DLD1 (cell line): ENCODE data around the gene KRT32.
"Not testable (repeated sequence)": the region's sequence is repeated elsewhere in the genome, so short reads cannot be mapped to it uniquely, and the experiment has no call there.

Experiments used
- in situ Hi-C: cut with HindIII; loops from 2 replicates; pipeline ENCODE4 v1.10.0; 2017; ENCODE audit warnings: low sequenced_read_pairs

KRT32 gene

DNA sequence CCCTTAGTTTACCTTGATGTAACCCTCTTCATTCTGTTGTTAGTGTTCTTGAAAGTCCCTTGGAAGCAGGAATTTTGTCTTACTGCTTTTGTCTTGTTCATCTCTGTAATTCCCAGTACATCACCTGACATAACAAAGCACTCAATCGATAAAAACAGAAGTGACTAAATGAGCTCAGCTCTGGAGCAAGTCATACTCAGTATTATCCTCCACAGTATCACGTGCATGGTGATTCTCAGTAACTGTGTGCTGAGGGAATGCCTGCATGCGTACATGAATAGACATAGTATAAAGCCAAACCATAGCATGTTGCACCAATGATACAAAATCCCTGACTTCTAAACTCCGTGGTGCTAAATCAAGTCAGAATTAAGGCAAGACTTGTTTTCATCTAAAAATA is 33.6 kb downstream of the KRT32 start:
- in situ Hi-C loops: no loop called here

DNA sequence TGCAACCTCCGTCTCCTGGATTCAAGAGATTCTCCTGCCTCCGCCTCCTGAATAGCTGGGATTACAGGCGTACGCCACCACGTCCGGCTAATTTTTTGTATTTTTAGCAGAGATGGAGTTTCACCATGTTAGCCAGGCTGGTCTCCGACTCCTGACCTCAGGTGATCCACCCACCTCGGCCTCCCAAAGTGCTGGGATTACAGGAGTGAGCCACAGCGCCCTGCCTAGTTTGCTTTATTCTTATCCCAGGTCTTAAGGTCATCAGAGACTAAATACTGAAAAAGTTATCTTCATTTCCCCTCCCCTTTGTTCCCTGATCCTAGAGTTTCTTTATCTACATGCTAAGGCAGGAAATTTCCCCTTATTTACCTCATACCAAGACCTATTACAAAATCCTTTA is 36.8 kb downstream of the KRT32 start:
- in situ Hi-C loops: not testable (repeated sequence)

- in situ Hi-C loops: no loop called here
These were observed 37.5 kb downstream of the KRT32 start for GRCh38 chr17:41429667-41430066.

- in situ Hi-C loops: no loop called here
These were observed 38.4 kb downstream of the KRT32 start for GRCh38 chr17:41428591-41429291.

DNA sequence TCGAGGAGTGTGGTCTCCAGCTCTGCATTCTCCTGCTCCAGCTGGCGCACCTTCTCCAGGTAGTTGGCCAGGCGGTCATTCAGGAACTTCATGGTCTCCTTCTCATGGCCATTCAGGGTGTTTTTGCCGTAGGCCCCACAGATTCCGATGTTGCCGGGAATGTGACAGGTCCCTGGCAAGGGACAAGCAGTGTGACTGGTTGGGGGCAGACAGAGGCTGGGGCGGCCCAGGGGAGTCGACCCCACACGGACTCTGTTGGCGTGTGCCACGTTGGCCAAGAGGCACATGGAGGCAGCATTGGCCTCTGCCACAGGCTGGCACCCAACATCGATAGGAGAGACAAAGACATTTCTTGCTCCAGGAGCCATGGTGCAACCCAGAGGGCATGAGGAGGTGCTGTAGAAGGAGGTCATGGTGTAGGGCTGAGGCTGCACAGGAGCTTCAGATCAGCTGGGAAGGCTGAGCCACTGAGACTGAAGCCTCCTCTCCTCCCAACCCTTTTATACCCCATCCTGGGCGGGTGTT is 43.0 kb downstream of the KRT32 start, which contains the start of gene KRT37:
Gene KRT37, minus strand, starts transcription at position 475 of the 525 bp plus-strand sequence. Its CDS starts 62 bp downstream, at position 413.
- in situ Hi-C loops: no loop called here

DNA sequence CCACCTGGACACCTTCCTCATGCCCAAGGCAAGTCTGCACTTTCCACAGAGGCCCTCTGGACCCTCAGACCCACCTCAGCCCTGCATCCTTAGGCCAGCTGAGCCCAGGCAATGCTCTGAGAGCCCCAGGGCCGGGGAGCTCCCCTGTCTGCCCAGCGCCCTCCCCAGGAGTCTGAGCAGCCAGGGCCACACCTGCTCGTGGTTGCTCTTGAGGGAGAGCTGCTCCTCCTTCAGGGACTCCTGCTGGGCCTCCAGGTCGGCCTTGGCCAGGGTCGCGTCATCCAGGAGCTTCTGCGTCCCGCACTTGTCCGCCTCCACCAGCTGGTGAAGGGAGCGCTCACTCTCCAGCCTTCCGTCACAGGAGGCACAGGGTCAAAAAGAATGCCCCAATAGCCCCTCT is 44.6 kb downstream of the KRT32 start:
- in situ Hi-C loops: not testable (repeated sequence)

DNA sequence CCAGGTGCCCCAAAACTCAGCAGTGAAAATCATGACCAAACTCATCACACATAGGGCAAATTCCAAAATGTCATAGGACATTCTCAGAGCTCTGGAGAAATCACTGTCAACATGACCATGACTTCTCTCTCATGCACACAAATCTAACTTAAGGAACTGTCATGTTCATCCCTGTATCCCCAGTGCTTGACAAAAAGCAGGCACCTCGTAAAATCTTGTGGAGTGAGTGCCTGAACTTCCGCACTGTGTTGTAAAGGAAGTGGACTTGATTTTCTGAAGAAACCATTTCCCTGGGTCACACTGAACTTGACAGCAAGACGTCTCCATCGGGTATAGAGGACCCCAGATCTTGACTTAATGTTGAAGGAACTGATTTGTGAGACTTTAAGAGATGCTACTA is 45.6 kb downstream of the KRT32 start:
- in situ Hi-C loops: no loop called here

- in situ Hi-C loops: no loop called here
These were observed 46.1 kb downstream of the KRT32 start for GRCh38 chr17:41421116-41421515.

GRCh38 chr17:41420134-41420533 is 47.1 kb downstream of the KRT32 start:
- in situ Hi-C loops: no loop called here

- in situ Hi-C loops: no loop called here
These were observed 47.5 kb downstream of the KRT32 start for GRCh38 chr17:41419716-41420115.

DNA sequence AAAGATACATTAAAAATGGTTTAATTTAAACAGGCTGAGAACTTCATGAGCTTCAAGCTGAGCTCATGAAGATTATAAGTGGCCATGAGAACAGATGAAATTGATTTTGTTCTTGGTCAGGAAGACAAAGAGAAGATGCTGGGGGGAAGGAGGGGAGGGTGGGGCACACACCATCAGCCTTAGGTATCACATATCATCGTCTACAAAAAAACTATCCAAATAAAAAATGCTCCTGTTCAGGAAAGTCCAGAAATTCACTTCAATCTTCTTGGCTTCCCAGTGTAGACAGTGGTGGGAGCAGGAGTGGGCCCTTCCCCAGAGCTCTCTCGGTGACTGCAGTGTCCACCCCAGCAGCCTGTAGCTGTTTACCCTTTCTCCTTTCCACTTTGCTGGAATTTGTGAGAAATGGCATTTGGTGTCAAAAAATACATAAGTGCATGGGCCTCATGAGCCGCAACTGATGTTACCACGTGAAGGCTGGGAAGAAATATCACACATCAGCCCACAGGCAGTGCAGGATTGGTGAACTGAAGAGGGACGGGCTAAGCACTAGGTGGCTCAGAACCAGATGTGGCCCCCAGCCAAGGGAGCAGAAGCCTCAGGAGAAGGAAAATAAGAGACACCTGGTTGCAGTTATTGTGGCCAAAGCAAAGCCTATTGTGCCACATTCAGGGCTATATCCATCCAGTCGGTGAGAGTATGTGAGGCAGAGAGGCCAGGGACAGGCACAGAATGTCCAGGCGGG is 48.9 kb downstream of the KRT32 start:
- in situ Hi-C loops: no loop called here

- in situ Hi-C loops: no loop called here
These were observed 49.6 kb downstream of the KRT32 start for GRCh38 chr17:41417576-41418015.

- in situ Hi-C loops: no loop called here
These were observed 50.1 kb downstream of the KRT32 start for GRCh38 chr17:41417127-41417526.

DNA sequence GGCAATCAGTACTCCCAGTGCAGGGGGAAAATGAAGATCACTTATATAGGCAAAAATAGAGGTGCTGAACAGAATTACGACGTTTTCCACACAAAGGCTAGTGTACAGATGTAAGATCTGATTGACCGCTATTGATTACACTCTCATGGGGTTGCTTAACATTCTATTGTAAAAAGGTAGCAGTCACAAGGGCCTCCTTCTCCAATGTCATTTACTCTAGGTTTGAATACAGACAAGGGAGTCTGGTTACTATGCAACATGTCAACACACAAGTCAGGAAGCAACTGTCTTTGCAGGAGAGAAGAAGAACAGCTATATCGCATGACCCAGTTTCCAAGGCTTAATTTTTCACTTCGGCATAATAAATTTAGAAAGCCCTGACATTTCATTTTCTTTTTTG is 50.7 kb downstream of the KRT32 start:
- in situ Hi-C loops: no loop called here

- in situ Hi-C loops: no loop called here
These were observed 51.3 kb downstream of the KRT32 start for GRCh38 chr17:41415833-41416335.

DNA sequence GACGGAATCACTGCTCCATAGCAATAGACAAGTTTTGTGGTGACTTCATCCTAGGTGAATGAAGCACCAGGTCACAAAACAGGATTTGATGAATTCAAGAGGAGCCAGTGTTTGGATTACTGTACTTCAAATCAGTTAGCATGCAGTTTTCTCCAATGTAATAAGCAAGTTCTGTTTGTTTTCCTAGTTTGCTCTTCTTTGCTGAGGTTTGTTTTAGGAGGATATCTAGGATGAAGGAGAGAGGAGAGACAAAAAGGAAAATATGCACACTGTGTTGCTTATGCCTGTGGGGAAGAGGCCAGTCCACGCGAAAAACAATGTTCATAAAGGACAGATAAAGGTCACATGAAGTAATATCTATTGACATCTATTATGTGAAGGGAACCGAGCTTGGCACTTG is 51.8 kb downstream of the KRT32 start:
- in situ Hi-C loops: no loop called here

- in situ Hi-C loops: no loop called here
These were observed 53.2 kb downstream of the KRT32 start for GRCh38 chr17:41413982-41414381.

DNA sequence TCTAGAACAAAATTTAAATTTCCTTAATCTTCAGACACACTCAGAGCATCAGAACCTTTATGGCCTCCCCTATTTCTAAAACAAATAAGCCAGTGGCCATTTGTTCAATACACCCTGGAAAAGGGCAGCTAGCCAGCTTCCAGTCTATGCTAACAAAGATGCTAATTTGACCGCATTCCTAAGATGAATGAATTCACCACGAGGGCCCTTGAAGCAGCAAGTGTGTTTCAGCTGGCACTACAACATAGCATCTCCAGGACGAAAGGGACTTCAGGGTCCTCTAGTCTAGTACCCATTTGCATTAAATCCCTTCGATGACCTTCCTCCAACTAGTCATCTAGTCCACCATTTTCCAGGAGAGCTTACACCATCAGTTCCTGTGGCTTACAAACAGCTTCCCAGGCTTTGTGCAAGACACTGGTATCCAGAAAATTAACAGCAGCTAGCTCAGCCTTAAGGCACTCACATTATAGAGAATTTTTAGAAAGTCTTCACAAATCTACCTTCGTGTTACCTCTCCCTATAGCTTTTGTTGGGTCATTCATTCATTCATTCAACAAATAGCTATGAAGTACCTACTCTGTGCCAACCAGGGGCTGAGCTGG is 53.7 kb downstream of the KRT32 start:
- in situ Hi-C loops: no loop called here

GRCh38 chr17:41411072-41411840 is 55.9 kb downstream of the KRT32 start:
- in situ Hi-C loops: no loop called here
